ENCODE measurements around the gene TMEM131. TPM values are rescaled to one million over a fixed set of nuclear protein-coding genes. Genes with fewer than 3 reads are reported as not detected.

Gene TMEM131
- total RNA-seq, 4 donors from 2014 or later = 24.1 to 44.6 (median 34.4) TPM

DNA sequence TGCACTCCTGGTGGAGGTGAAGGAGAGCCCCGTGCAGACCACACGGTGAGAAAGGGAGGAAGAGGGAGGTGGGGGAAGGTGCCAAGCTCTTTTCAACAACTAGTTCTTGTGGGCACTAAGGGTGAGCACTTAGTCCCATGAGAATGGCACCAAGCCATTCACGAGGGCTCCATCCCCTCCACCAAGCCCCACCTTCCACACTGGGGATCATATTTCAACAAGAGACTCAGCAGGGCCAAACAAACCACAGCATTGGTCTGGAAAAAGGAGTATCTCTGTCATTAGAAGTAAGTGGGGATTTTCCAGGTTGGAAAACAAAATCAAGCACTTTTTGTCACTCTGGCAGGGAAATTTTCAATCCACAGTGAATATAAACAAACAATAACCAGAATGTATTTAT, 244.0 kb downstream of the TMEM131 start:
- TF ChIP-seq, protein P1, sequence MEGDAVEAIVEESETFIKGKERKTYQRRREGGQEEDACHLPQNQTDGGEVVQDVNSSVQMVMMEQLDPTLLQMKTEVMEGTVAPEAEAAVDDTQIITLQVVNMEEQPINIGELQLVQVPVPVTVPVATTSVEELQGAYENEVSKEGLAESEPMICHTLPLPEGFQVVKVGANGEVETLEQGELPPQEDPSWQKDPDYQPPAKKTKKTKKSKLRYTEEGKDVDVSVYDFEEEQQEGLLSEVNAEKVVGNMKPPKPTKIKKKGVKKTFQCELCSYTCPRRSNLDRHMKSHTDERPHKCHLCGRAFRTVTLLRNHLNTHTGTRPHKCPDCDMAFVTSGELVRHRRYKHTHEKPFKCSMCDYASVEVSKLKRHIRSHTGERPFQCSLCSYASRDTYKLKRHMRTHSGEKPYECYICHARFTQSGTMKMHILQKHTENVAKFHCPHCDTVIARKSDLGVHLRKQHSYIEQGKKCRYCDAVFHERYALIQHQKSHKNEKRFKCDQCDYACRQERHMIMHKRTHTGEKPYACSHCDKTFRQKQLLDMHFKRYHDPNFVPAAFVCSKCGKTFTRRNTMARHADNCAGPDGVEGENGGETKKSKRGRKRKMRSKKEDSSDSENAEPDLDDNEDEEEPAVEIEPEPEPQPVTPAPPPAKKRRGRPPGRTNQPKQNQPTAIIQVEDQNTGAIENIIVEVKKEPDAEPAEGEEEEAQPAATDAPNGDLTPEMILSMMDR (IDR thresholded peaks at IDR 0.05) = no peak
- no peak for ATAC-seq (ENCODE audit: low FRiP score)
- DNase-seq (ENCODE audit: low spot score) = no peak

DNA sequence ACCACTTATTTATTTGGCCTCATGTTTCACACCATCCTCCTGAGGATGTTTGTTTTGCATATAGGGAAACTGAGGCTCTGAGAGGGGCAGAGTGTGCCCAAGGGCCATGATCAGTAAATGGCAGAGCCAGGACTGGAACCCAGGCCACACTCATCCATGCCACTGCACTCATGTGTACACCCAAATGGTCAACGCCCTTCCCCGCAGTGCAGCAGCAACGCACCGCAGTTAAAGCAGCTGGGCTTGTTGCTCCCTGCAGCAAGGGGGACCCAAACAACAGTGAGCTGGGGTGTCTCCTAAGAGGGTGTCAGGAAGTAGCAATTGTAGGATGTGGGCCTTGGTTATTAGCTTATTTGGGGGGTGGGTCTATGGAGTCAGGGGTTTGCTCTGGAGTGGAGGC, 245.7 kb downstream of the TMEM131 start:
- ATAC-seq (ENCODE audit: low FRiP score) (no peak), DNase-seq (ENCODE audit: low spot score) (no peak)
- TF ChIP-seq, protein P1 (IDR thresholded peaks at IDR 0.05) = no peak

DNA sequence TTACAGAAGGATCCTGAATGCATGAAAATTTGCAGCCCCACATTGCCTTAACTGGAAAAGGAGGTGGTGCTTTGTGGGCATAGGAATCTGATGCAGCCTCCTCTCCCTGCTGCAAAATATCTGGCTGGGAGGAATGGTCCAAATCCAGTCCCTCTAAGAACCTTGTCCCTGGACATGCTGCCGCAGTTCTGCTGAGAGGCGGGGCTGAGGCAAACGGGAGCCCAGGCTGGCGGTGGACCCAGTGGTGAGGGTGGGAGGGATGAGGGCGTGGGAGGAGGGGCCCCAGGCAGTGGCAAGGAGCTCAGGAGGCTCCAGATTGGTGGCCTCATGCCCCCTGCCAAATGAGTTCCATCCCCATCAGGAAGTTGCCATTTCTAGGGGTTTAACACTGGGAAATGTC, 246.2 kb downstream of the TMEM131 start:
- TF ChIP-seq, protein P1 (IDR thresholded peaks at IDR 0.05) = no peak
- no peak for ATAC-seq (ENCODE audit: low FRiP score)
- DNase-seq (ENCODE audit: low spot score) = no peak

DNA sequence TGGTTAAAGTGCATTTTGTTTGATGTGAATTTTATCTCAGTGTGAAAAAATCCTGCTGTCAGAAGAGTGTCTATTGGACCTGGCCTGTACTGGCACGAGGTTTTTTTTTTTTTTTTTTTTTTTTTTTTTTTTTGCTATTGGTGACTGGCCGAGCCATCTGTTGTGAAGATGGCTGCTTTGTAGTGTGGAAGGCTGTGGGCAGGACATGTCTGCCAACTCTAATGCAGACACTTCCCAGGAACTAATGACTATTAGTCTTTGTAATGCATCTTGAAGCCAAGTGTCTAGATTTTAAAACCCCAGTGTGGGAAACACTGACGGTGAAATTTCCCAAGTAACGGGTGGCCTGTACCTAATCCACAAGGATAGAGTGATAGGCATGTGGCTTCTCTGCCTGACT, 248.0 kb downstream of the TMEM131 start:
- no peak for ATAC-seq (ENCODE audit: low FRiP score)
- no peak for DNase-seq (ENCODE audit: low spot score)
- TF ChIP-seq, protein P1 (IDR thresholded peaks at IDR 0.05) = no peak

DNA sequence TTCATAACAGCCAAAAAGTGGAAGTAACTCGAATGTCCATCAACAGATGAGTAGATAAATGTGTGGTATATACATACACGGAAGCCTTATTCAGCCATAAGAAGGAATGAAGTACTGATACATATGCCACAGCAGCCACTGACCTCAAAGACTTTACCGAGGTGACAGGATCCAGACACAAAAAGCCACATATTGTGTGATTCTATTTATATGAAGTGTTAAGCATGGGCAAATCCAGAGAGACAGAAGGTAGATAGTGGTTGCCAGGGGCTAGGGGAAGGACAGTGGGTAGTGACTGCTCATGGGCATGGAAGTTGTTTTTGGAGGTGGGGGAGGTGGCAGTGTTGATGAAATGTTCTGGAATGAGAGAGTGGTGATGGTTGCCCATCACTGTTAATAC, 248.5 kb downstream of the TMEM131 start:
- TF ChIP-seq, protein P1 (IDR thresholded peaks at IDR 0.05) = no peak
- DNase-seq (ENCODE audit: low spot score) (no peak), ATAC-seq (ENCODE audit: low FRiP score) (no peak)

DNA sequence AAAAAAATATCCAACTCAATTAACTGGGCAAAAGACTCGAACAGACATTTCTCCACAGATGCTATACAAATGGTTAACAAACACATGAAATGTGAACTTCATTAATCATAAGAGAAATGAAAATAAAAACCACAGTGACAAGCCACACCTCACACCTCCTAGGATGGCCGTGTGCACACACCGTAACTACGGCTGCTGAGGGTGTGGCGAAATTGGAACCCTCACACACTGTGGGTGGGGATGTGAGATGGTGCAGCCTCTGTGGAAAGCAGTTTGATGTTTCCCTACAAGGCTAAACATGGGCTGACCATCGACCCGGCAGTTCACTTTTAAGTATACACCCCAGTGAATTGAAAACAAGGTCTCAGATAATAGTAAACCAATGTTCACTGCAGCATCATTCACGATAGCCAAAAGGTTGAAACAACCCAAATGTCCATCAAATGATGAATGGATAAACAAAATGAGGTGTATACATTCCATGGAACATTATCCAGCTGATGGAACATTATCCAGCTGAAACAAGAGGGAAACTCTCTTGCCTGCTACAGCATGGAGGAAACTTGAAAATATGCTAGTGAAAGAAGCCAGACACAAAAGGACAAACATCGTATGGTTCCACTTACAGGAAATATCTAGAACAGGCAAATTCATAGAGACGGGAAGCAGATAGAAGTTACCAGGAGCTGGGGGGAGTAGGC, 250.1 kb downstream of the TMEM131 start:
- TF ChIP-seq, protein P1 (IDR thresholded peaks at IDR 0.05) = no peak
- DNase-seq (ENCODE audit: low spot score) (no peak), ATAC-seq (ENCODE audit: low FRiP score) (no peak)

DNA sequence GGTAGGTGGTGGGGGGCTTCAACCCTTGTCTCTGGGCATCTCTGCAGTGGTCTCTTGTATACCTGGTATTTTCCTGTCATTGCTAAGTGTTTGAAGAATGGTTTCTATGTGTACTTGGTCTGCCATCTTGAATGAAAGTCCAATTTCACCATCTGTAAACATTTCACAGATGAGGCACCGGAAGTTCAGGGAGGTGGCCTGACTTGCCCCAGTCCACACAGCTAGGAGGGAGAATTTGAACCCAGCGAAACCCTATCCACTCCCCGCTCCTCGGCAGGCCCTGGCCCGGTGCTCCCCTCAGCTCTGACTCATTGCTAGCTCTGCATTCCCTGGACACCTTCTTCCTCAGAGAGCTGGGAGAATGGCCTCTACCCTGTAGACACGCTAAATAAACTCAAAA, 251.8 kb downstream of the TMEM131 start:
- TF ChIP-seq, protein P1 (IDR thresholded peaks at IDR 0.05) = no peak
- DNase-seq (ENCODE audit: low spot score) = no peak

More for the DNA sequence above, 251.8 kb downstream of the TMEM131 start:
- ATAC-seq (ENCODE audit: low FRiP score) = no peak

Measured in omental fat pad (tissue), 4 donors.